Measurements from ENCODE around the gene THSD4.

The THSD4 gene

DNA sequence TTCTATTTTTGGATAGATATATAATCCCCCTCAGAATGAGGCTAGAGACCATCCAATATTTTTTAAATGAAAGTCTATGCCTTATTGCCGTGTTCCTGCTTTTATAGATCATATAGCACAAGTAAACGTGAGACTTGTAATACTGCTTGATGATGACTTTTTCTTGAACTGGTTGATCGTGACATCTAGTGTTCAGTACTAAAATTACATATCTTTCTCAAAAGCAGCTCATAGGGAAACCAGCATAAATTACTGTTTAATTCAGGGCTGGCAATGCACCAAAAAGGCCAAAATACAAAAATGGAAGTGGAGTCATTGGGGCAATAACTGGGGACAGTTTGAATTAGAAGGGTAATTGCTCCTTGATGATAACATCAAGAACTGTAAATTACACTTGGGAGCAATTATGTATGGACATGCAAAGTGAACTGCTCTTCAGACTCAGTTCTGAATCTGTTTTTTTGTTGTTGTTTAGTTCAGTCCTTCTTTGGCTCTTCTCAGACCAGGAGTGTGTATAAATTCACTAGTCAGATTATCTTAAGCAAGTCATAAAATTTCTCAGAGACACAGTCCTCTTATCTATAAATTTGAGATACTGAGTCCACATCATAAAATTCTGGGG lies 325.3 kb downstream of the THSD4 start:
- DNase-seq, result peak in 1 of 2 experiments; percentile 6

DNA sequence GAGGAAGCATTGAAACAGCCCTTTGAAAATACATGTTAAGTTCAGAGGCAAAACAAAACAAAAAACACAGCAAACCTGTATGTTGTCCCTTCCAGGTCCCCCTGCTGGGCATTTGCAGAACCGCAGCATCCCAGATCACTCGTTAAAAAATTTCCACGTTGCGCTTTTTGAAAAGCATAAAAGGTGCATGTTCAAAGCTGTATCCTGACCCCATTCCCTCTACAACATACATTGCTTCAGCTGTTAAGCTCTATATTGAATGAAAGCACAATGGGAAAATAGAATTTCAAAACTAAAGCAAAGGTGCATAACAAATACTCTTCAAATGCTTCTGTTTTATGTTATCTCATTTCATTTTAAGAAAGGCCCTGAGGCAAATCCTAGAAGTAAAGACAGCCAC lies 328.3 kb downstream of the THSD4 start:
- peak in 1 of 2 experiments; percentile 13 for DNase-seq

DNA sequence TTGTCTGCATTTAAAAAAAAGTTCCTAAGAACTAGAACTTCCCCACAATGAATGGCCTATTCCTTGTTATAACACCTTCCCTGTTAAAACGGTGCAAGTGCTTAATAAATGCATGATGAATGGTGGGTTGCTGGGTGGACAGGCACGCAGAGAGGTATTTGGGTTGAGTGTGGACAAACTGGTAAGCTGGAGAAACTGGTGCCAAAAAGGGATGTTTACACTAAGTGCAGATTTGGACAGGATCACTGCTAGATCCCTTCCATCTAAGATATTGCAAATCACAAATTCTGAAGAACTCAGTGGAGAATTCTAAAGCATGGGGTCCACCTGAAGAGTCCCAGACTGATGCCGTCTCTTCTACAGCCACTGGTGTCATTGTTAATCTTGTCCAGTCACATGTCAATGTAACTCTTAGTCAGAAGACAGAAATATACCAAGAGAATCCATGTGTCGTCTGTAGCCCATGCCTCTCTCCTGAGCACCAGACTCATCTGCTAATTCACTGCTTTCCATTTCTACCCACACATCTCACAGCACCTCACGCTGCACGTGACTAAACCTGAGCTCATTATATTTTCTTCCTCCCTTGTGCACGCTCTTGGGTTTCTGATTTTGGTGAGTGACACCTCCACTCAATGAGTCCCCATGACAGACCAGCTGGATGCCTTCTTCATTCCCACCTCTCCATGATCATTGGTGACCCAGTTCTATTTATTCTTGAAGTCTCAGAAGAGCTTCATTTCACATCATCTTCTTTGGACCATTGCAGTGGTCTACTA lies 328.9 kb downstream of the THSD4 start:
- no peak for DNase-seq

DNA sequence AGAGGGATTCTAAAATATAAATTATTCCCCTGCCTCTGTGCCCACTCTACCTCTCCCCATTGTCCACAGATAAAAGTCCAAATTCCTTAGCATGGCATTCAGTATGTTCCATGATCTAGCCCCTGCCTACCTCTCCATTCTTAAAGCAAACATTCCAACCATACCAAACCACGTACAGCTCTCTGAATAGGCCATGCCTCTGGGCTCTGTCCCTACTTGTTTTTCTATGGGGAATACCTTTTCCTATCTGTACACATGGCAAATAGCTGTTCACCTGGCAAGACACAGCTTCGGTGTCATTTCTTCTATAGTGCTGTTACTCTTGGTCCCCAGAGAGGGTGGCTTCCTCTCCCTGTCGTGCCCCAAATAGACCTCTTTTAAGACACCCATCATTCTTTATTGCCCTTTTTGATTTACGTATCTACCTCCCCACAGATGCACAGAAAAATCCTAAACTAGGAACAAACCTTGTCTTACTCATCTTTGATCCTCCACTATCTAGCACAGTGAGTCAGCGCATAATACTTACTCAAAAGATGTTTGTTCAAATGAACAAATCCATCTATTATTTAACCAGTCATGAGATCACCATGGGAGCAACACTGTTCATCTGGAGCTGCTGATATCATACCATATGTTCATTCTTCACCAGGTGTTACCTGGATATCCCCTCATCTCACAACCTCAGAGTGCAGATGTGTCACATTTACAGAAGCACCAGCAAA lies 329.8 kb downstream of the THSD4 start:
- DNase-seq, result no peak

DNA sequence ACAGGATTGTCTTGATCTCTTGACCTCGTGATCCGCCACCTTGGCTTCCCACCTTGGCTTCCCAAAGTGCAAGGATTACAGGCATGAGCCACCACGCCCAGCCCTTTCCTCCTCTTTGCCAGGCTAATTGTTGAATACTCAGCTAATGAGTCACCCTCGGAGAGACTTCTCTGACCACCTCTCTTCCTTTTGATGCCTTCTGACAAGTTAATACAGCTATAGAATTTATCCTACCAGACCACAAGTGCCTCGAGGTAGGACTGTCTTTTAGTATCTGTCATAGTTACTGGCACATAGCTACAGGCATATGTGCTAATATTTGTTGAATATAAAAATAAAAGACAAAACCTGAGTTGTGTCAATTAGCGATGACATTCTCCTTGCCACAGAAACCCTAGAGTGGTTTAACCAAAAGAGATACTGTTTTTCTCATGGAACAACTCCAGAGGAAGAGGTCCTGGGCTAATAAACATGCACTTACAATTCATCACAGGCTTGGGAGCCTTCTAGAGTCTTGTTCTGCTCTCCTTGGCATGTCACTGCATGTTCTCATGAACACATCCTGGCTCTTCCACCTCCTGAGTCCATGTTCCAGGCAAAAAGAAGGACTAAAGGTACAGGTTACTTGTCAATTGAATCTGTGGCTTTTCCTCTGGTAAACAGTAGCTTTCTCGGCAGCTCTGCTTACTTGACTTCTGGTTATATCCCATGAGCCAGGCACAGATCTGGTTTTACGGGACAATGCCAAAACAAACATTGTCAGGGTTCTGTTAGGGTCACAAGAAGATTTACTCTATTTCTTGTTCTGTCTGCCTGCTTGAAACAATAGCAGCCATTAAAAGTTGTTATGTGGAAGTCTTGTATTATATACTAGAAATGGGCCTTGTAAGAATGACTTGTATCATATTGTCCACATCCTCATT lies 332.3 kb downstream of the THSD4 start:
- no peak for DNase-seq

DNA sequence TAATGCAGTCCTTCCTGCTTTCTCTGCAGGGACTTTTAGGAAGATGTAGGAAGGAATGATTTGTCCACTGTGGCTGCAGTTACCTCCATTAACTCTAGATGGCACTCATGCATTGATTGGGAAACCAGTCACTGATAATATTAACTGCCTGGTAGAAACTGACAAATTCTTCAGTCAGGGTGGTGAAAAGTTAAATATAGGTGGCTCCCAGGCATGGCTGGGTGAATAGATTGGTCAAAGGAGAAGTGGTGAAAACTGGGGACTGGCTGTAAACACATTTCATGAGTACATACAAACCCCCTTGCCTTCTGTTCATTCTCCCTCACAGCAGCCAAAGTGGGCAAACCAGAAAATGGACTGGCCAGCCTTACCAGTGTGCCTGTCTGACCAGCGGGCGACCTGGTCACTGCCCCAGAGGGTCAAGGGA lies 333.4 kb downstream of the THSD4 start:
- DNase-seq, result peak in 1 of 2 experiments; percentile 44

DNA sequence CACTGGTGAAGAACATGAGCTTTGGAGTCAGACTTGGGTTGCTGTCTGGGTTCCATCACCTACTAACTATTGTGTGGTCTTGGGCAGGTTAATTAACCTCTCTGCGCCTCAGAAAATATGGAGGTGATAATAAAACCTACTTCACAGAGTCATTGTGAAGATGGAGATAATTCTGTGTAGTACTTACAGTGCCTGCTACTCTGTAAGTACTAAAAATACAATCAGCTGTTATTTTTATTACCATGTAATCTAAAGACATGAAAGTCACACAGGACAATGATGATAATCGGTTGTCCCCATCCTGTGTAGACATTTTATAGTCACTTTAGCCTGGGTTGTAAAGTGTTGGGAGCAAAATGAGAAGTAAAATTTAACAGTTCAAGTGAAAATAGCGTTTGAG lies 334.1 kb downstream of the THSD4 start:
- no peak for DNase-seq

DNA sequence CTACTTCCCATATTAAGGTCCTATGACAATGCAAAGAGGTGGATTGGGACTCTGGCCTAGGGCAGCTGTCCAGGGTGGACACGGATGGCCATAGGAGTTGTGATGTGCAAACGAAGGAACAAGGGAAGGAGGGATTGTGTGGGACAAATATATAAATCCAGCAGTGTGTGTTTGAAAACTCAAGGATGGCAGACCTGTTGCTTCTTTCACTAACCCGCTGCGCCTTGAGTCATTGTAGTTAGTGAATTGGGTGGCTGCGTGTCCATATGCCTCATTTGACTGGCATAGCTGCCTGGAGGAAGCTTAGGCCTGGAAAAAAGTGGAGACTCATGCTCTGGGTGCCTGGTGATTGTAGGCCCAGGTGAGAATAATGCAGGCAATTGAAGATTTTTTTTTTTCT lies 334.7 kb downstream of the THSD4 start:
- no peak for DNase-seq

DNA sequence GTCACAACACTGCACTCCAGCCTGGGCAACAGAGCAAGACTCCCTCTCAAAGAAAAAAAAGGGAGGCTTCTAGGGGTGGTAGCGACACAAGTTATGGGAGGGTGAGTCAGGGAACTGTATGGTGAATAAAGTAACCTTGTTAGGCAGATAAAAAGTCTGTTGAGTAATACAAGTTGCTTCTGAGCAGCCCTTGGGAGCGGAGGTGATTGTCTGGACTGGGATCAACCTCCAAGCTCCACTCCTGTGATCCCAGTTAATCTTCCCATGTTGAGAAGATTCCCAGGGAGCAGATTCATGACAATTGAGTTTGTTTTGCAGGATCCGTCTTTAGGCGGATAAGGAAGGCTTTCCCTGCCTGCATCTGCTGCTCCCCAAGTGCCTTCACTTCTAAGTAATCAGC lies 335.9 kb downstream of the THSD4 start:
- no peak for DNase-seq

DNA sequence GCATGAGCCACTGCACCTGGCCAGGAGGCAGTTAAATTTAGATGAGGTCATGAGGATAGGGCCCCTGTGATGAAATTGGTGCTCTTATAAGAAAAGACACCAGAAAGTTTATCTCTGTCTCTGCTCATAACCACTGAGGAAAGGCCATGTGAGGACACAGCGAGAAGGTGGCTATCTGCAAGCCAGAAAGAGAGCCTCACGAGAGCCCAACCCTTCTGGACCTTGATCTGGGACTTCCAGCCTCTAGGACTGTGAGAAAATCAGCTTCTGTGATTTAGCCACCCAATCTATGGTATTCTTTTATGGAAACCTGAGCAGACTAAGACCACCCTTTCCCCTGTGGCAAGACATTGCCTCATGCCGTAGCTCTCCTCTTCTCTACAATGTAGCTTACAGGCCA lies 337.6 kb downstream of the THSD4 start:
- no peak for DNase-seq

DNA sequence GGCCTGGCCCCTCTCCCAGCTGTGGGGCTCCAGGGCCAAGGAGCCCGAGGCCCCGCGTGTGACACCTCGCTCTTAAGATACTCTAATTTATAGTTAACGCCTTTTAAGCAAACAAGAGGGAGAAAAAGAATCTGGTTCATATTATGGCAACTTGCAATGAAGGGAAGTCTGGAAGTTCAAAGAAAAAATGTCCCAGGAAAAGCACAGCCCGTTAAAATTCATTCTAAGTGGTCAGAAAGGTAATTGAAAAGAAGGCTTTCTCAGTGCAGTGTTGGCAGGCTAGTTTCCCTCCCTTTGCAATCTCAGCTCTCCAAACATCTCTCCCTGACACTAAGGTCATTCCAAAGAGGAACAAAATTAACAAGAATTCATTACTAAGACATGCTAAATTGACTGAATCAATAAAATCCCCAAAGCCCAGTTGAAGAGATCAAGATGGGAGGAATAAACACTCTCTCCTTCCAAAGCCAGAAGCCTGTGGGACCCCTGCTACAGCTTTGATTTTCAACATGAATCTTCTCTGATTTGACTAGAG lies 339.3 kb downstream of the THSD4 start:
- no peak for DNase-seq

DNA sequence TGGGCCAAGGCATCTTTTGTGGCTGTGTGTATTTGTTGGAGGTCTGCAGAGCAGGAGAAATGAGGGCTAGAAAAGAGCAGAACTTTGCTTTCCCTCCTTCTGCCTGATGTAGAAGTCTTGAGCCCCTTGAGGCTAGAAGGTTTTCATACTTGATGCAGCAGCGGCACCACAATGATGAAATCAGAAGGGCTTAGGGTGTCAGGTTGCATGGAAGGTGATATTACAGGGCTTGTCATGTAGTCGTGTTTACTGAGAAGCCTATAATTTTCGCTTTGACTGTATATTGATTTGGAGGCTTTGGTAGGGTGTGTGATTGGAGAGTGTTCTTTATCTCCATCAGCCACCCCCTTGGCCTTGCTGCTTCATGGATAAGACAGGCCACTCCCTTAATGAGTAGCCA lies 339.8 kb downstream of the THSD4 start:
- no peak for DNase-seq

DNA sequence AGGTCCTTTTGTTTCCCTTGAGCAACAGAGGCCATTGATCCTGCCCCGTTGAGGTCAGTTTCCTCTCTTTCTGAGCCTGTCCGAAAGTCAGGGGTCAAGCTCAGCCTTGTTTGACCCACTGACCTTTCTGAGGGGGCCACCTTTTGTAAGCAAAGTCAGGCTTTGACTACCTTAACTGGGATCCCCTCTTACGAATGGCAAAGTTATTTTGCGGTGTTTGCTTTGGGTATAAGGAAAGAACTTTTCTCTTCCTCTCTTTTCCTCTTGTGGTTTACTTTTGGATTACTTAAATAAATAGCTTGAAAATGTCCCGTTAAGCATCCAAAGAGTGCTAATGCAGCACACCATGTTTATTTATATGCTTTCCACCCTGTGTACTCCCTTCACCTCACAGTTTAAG lies 340.6 kb downstream of the THSD4 start:
- DNase-seq, result no peak

DNA sequence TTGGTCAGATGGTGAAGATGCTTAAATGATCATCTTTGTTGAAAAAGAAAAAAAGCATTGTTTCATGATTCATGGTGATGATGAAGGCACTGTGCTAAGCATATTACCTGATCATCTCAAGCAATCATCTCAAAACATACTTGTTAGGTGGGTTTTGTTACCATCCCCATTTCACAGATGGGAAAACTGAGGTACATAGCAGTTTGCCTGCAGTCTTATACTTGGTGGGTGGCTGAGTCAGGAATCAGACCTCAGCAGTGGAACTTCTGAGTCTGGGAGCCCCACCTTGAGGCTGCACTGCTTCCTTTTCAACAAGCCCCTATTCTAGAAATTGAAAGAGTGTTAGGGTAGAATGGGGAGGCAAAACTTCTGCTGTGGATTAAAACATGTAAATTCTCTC lies 341.1 kb downstream of the THSD4 start:
- no peak for DNase-seq

DNA sequence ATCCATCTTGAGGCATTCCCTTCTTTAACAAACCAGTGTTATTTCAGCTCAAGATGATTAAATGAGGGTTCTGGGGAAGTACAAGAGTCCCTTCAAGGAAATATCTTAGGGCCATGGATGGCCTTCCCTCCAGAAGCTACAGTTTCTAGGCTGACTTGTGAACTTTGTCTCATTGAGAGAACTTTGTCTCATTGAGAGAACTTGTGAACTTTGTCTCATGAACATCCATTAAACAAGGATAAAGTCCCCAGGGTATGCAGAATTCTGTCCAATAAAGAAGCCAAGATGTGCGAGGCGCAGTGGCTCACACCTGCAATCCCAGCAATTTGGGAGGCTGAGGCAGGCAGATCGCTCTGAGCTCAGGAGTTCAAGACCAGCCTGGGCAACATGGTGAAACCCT lies 341.5 kb downstream of the THSD4 start:
- DNase-seq, result no peak

DNA sequence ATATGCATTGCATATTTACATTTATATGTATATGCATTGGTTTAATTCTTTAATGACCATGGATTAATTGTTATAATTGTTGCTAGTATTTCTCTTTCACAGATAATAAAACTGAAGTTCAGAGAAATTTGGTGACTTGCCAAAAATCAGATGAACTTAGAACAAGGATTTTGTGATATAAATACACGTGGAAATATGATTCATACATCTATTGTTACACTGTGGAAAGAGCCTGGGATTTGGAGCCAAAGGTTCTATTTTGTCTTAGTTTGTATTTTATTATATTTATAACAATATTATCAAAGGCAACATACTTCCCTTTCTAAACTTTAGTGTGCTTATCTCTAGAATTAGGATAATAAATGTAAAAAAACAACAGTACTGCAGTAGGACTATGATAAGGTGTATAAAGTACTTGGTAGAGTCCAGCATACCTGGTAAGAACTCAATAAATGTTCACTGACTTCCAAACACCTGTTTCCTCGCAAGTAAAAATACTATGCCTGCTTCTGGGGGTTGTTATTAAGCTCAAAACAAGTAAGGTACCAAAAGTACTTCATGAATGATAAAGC lies 342.9 kb downstream of the THSD4 start:
- DNase-seq, result no peak

DNA sequence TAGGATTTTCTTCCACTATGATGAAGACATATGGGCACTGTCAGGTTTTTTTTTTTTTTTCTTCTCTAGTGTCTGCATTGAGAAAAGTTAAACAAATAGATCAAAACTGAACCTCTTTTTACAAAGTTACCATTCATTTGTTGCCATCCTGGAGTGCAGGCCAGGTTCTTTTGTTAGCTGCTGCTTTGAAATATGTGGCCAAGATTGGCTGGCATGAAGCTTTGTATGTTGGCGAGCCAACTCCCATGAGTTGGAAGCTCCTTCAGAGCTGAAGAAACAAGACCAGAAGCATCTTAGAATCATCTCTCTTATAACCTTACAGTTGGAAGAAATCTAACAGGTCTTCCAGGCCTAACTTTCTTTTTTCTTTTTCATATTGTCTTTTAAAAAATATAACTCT lies 346.5 kb downstream of the THSD4 start:
- DNase-seq, result no peak

DNA sequence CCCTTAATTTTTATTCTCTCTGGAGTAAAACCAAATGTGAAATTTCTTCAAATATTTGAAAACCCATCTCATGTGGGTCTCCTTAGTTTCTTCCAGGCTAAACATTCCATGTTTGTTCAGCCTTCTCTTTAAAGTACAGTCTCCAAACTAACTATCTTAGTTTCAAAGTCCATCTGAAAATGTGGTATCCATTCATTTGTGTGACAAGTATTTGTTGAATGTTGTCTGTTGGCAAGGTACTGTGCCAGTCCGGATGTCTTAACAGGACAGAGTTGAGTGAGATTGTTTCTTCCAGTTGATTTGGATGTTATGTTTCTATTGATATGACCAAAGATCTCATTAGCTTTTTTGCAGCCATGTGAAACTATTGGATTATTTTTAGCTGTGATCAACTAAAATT lies 347.4 kb downstream of the THSD4 start:
- no peak for DNase-seq

DNA sequence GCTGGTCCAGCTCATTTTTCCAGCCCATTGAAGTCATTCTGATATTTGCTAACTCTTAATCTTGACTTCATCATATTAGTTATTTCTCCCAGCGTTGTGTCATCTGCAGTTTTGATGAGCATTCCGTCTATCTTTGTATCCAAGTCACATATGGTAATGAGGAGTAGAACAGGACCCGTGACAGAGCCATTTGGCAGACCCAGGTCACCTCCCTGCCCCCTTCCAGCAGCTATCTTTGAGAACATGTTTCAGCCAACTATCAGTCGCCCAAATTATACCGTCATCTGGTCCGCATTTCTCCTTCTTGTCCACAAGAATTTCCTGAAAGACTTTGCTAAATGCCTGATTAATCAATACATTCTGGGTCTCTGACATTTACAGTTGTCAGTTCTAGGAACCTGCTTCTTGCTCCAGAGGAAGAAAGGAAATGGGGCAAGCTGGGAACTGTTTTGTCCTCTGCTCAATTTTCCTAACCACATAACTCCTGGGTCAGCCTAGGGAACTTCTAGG lies 347.9 kb downstream of the THSD4 start:
- no peak for DNase-seq

DNA sequence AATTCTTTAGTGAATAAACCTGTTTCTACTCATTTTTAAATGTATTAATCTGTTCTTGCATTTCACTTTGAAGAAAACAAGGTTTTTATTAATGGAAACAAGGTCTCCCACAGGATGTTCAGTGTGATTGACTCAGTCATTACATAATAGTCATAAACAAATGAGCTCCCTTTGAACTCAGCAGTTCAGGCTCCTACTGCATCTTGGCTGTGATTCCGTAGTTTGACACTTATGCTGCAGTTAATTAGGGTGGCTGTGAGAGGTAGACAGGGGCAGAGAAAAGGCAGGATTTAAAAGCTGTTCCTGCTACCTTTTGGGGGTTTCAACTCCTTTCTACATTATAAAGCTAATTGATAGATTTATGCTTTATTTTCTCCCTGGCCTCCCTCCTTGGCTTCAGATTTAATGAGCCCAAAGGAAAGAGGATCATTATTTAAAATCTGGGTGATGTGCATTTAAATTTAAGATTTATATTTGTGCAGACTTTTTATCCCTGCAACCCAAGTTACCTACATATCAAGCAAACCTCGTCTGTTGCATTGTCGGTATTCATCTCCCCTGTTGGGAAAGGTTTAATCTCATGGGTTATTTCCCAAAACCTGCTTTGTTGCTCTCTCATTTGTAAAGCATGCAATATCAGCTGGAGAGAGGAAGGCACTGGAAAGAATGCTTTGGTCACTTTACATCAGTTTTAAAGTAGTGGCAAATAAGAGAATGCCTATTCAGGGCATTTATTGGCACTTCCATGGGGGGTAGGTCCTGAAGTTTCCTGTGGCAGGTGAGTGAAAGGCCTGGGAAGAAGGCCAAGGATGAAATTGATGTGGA lies 350.1 kb downstream of the THSD4 start:
- no peak for DNase-seq

DNA sequence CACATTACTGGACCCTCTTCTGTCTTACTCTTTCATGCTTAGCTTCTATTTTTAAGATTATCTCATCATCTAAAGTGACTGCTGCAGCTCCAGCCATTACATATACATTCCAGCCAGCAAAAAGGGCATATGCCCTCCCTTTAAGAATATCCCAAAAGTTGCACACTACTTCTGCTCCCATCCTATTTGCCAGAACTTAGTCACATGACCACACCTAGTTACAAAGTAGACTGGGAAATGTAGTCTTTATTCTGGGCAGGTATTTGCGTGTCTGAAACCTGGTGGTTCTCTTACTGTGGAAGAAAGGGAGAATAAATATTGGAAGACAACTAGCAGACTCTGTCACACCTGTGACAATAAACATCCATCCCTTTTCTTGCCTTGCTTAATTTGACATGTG lies 353.4 kb downstream of the THSD4 start:
- no peak for DNase-seq
